Measurements from ENCODE around the gene FARP2.
A peak's percentile ranks its signal among the peaks of the same experiment; 100 is the strongest.

Gene FARP2

DNA sequence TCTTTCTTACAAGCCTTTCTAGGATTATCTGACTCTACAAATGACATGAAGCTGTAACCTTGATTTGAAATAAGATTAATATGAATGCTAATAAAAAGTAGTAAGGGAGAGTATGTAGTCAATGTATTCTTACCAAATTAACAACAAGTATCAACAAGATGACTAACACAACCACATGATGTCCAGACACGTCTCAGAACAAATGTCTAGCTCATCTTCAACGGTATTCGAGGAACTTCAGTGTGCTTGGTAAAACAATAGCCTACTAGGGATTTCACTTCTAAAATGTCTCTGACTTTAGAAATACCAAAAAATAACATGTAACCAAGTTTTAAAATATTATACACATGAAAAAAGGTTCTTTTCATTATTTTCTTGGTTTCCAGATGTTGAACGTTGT lies 44.0 kb upstream of the FARP2 start:
- TF ChIP-seq, protein P1, sequence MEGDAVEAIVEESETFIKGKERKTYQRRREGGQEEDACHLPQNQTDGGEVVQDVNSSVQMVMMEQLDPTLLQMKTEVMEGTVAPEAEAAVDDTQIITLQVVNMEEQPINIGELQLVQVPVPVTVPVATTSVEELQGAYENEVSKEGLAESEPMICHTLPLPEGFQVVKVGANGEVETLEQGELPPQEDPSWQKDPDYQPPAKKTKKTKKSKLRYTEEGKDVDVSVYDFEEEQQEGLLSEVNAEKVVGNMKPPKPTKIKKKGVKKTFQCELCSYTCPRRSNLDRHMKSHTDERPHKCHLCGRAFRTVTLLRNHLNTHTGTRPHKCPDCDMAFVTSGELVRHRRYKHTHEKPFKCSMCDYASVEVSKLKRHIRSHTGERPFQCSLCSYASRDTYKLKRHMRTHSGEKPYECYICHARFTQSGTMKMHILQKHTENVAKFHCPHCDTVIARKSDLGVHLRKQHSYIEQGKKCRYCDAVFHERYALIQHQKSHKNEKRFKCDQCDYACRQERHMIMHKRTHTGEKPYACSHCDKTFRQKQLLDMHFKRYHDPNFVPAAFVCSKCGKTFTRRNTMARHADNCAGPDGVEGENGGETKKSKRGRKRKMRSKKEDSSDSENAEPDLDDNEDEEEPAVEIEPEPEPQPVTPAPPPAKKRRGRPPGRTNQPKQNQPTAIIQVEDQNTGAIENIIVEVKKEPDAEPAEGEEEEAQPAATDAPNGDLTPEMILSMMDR (conservative IDR thresholded peaks at IDR 0.05; ENCODE audit: low read depth): no peak
- CTCF ChIA-PET: no interaction called here
- no peak overlapping the region for H3K27ac ChIP-seq
- POLR2A ChIA-PET (ENCODE audit: low non-redundant PET): no interaction called here
- DNase-seq (ENCODE audit: low spot score): peak; percentile 73

DNA sequence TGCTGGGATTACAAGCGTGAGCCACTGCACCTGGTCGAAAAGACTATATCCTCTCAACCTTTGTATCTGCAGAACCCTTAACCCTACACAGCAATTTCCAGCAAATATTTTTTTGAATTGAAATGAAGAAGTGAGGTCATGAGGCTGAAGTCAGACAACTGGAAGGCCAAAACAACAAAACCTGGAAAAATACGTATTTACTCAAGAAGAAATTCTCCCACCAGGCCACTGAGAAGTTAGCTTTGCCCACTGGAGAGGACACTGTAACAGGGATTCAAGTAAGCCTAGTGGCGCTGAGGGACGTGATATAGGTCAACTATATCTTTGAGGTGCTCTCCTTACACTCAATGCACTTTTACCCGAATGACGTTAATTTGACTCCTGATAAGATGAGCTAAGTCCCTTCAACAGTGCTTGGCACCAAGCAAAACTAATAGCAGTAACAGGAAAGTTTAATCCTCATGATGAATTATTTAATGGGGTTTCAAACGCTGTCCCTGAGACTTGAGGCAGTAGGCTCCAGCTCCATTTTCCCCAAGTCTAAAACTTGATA lies 42.5 kb upstream of the FARP2 start:
- DNase-seq (ENCODE audit: low spot score): no peak
- POLR2A ChIA-PET (ENCODE audit: low non-redundant PET): no interaction called here
- CTCF ChIA-PET: no interaction called here
- TF ChIP-seq, protein P1 (conservative IDR thresholded peaks at IDR 0.05; ENCODE audit: low read depth): no peak
- H3K27ac ChIP-seq: peak overlapping the region; percentile 50

DNA sequence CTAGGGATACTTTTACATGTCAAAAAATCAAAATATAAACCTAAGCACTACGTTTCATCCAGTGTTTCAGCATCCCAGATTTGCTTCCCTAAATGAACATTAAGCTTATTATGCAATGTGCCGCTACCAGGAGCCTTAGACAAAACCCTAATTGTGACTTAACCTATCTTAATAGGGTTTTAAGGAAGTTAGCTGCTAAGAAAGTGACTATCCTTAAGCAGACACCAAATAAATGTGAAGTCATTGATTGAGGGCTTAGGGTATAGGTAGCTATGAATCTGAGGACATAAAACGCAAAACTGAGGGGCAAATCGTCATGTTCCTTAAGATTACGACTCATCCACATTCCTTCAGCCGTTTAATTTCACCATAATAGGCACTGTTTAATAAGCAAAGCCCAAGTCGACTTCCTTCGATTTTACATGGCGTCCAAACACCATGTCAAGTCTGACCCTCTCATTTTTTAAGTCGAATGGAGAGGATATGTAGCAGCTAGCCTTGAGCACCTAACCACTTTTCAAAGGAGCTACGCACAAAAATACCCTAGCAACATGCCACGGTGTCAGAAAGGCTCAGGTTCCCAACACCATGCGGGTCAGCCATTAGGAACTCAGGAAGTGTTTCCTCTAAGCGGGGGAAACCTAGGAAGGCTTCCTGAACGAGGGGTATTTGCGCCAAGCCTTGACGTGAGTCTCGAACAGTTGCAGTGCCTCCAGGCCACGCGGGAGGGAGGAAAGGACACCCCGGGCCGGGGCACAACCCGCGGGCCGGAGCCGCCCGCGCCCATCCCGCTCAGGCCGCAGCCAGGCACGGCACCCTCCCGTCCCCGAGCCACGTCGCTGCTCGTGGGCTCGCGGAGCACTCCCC lies 41.6 kb upstream of the FARP2 start:
- CTCF ChIA-PET: interaction anchor here (0.6 to 0.7 kb wide), 4 partner anchors 26 to 1923 kb away, joined by 3 to 8 read pairs (median 3); no protein-coding TSS in a partner anchor
- POLR2A ChIA-PET (ENCODE audit: low non-redundant PET): interaction anchor here (1.0 to 1.1 kb wide), 2 partner anchors 11 to 27 kb away, joined by 3 to 6 read pairs; no protein-coding TSS in a partner anchor
- H3K27ac ChIP-seq: peak overlapping the region; percentile 94
- TF ChIP-seq, protein P1 (conservative IDR thresholded peaks at IDR 0.05; ENCODE audit: low read depth): no peak
- DNase-seq (ENCODE audit: low spot score): peak; percentile 7

DNA sequence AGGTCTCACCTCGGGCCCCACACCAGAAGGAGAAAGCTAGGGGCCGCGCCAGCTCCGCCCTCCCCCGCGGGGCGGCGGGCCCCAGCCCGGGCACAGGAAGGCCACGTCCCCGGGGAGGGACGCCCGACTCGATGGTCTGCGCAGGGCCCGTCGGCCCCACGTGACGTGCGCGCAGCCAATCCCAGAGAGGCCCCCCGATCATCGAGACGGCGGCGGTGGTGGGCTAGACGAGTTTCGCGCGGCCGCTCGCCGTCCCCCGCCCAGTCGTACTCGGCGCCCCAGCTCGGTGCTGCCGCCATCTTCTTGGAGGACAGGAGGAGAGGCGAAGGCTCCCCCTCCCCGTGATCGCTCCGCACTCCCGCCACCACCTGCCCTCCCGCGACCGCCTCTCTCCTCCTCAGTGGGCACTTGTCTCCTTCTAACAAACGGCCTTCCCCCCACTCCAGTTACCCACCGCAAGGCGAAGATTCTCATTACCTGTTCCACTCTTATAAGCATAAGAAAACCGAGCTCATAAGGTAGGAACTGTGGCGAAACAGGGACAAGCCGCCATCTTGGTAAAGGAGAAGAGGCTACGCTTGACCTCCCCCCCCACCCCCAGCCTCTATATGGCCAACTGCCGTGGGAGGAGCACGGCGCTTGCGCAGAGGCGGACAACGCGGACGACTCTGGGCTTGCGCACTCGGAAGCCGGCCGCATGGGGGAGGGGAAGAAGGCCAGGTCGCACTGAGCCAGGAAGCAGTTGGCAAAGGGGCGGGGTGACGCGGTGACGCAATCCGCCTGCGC lies 40.8 kb upstream of the FARP2 start, which contains the start of gene HDLBP:
HDLBP (minus strand) TSS at position 580 of the 786 bp plus-strand sequence. CDS start 48,803 bp downstream, outside the sequence.
- DNase-seq (ENCODE audit: low spot score): peak; percentile 99
- POLR2A ChIA-PET (ENCODE audit: low non-redundant PET): interaction anchor here (0.5 to 1.1 kb wide), 3 partner anchors 12 to 28 kb away, joined by 3 to 6 read pairs (median 5); no protein-coding TSS in a partner anchor
- peak within 1 kb of the TSS; percentile 94 for H3K27ac ChIP-seq
- CTCF ChIA-PET: interaction anchor here (0.5 to 1.0 kb wide), 4 partner anchors 15 to 51 kb away, joined by 3 to 8 read pairs (median 4); no protein-coding TSS in a partner anchor
- TF ChIP-seq, protein P1 (conservative IDR thresholded peaks at IDR 0.05; ENCODE audit: low read depth): peak; percentile 78

DNA sequence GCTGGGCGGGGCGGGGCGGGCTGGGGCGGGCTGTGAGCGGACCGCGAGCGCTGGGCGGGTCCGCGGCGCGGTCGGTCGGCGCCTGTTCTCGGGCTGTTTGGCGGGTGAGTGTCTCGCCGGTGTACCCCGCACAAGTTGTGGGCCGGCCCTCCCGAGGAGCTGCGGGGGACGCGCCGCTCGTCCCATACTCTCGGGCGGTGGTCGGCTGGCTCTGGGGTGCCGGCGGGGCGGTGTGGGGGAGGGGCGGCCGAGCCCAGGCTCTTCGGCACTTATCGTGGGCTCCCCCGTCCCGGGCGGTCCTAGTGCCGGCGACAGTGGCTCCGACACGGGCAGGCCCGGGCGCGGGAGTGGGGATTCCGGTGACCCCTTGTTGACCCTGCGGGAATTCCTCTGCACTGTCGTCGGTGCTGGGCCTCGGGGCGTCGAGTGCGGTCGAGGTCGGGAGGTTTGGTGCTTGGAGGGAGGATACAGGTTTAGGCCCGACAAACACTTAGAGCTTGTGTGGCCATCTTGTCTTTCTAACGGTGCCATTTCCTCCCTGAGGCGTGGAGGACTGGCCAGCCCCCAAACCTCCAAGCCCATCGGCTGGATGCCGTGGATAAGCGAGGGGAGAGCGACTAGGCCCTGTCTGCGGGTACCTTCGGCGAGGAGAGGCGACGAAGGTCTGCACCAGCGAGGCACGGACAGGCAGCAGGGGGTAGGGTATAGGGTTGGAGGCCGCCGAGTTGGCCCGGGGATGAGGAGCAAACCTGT lies 40.0 kb upstream of the FARP2 start, which contains the start of gene SEPTIN2:
SEPTIN2 (plus strand) TSS at position 47 of the 753 bp plus-strand sequence. CDS start 8,308 bp downstream, outside the sequence.
- DNase-seq (ENCODE audit: low spot score): no peak
- ChIA-PET CTCF (interaction anchor here (0.5 to 1.0 kb wide), 2 partner anchors 14 to 34 kb away, joined by 3 to 5 read pairs; no protein-coding TSS in a partner anchor), POLR2A (ENCODE audit: low non-redundant PET) (interaction anchor here (0.5 to 1.1 kb wide), 2 partner anchors 13 to 26 kb away, joined by 3 to 5 read pairs; no protein-coding TSS in a partner anchor)
- TF ChIP-seq, protein P1 (conservative IDR thresholded peaks at IDR 0.05; ENCODE audit: low read depth): no peak
- H3K27ac ChIP-seq: peak within 1 kb of the TSS; percentile 94

Measured in RWPE1 (cell line).